GM19468 (cell line): ENCODE results near the gene DDR1.
"Not testable (repeated sequence)": the region's sequence is repeated elsewhere in the genome, so short reads cannot be mapped to it uniquely, and the experiment has no call there.

Experiments used
- ATAC-seq: cut with Tn5 transposase; IDR thresholded peaks from one replicate; pipeline ENCODE4 v1.9.1; 2021; ENCODE audit warnings: mild to moderate bottlenecking, moderate library complexity, moderate number of reproducible peaks; ENCODE audit not compliant: unreplicated experiment; ENCODE audit errors: extremely low read depth

The DDR1 gene

DNA sequence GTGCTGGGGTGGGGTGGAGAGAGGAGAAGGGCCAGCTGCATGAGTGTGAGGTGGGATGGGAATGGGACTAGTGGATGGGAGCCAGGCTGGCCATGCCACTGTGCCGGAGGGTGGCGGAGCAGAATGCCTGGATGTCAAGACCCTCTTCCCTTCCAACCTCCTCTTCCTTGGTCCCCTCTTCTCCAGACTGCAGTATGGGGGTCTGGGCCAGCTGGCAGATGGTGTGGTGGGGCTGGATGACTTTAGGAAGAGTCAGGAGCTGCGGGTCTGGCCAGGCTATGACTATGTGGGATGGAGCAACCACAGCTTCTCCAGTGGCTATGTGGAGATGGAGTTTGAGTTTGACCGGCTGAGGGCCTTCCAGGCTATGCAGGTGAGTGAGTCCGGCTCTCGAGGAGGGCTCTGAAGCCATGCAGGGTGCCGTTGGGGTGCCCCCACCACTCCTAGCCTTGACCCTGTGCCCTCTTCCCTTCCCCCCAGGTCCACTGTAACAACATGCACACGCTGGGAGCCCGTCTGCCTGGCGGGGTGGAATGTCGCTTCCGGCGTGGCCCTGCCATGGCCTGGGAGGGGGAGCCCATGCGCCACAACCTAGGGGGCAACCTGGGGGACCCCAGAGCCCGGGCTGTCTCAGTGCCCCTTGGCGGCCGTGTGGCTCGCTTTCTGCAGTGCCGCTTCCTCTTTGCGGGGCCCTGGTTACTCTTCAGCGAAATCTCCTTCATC lies 7.7 kb downstream of the DDR1 start:
- ATAC-seq, result no peak

DNA sequence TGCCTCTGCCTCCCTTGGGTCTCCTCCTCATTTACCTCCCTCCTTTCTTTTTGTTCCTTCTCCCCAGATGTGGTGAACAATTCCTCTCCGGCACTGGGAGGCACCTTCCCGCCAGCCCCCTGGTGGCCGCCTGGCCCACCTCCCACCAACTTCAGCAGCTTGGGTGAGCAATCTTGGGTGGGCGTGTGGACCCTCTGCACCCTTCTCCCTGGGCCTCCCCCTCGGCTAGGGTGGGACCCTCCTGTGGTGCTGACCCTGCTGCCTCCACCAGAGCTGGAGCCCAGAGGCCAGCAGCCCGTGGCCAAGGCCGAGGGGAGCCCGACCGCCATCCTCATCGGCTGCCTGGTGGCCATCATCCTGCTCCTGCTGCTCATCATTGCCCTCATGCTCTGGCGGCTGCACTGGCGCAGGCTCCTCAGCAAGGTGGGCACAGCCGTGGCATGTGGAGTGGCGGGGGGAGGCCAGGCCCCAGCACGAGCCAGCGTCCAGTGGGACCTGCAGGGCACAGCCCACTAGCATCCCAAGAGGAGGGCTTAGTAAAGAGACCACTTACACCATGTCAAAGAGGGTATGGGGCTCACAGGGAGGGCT lies 8.8 kb downstream of the DDR1 start:
- ATAC-seq, result no peak

DNA sequence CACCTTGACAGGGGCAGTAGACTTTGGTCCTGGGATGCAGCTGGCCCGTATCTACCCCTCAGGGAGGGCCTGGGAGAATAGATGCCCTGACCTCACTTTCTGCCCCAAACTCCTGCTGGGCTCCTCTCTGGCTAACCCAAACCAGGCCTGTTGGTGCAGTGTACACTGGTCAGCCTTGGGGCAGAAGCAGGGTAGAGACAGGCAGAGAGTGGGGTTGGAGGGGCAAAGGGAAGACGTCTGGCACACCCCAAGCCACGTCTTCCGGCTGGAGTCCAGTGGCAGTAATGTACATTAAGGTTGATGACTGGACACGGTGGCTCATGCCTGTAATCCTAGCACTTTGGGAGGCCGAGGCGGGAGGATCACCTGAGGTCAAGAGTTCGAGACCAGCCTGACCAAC lies 9.3 kb downstream of the DDR1 start:
- ATAC-seq, result no peak

GRCh38 chr6:30894381-30894780 lies 10.1 kb downstream of the DDR1 start:
- ATAC-seq, result no peak

DNA sequence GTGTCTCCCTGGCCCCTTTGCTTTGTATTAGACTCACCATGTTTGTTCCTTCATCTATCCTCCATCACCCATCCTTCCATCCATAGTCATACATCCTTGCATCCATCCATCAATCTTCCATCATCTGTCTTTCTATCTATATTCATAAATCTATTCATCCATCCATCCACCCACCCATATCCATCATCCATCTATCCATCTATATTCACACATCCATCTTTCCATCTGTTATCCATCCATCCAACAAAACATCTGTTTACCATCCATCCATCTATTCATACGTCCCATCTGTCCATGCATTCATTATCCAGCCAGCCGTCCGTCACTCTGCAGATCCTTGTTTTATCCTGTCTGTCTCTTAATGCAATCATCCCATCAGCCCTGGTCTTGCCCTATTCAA lies 10.6 kb downstream of the DDR1 start:
- no peak for ATAC-seq

DNA sequence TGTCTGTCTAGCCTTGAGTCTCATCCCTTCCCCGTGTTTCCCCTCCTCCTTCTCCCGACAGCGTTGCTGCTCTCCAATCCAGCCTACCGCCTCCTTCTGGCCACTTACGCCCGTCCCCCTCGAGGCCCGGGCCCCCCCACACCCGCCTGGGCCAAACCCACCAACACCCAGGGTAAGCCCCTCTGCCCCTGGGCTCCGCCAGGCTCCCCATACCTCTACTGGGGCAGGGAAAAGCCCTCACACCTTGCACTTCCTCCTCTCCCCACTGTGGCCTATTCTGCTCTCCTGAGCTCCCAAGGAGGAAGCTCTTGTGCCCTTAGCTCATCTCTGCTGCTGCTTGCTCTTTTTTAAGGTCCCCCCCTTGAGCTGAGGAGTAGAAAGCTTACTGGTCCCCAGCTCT lies 11.0 kb downstream of the DDR1 start:
- no peak for ATAC-seq

DNA sequence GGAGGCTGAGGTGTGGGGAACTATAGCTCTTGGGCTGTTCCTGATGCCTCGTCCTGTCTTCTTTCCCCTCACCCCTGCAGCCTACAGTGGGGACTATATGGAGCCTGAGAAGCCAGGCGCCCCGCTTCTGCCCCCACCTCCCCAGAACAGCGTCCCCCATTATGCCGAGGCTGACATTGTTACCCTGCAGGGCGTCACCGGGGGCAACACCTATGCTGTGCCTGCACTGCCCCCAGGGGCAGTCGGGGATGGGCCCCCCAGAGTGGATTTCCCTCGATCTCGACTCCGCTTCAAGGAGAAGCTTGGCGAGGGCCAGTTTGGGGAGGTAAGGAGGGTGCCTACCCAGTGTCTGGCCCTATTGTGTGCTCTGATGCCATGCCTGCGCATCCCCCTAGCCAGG lies 12.2 kb downstream of the DDR1 start:
- ATAC-seq, result no peak

DNA sequence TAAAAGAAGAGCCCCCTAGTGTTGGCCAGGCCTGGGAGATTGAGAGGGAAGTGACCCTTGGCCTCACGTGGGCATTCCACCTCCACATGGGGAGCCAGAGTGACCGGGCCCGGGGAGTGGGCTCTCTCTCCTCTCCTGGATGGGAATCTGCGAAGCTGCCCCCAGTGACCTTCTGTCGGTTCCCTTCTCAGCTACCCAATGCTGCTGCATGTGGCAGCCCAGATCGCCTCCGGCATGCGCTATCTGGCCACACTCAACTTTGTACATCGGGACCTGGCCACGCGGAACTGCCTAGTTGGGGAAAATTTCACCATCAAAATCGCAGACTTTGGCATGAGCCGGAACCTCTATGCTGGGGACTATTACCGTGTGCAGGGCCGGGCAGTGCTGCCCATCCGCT lies 13.6 kb downstream of the DDR1 start:
- no peak for ATAC-seq

GRCh38 chr6:30898750-30899360 lies 14.5 kb downstream of the DDR1 start:
- ATAC-seq, result no peak

DNA sequence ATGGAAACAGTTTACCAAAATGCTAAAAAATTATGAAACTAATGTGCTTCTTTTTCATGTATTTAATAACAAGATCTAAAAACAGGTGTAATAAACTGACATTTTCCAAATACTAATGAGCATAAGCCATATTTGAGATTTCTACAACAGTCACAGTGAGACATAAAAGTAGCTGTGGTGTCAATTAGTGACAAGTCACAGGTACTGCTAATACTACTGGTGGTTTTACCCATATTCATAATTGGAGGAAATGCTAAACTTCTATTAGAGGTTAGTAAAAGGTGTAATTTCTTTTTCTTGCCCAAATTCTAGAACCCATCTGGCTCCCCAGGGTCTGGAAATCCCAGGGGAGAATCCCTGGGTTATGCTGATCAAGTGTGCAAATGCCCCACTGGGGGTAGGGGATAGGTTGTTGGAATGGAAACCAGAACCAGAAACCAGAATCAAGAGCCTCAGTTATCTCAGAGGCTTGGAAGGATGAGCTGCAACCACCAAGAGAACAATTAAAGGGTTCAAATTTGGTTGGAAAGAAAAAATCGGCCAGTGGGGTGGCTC lies 16.6 kb downstream of the DDR1 start:
- no peak for ATAC-seq

- ATAC-seq, result no peak
These were observed 17.1 kb downstream of the DDR1 start for GRCh38 chr6:30901436-30901835.

DNA sequence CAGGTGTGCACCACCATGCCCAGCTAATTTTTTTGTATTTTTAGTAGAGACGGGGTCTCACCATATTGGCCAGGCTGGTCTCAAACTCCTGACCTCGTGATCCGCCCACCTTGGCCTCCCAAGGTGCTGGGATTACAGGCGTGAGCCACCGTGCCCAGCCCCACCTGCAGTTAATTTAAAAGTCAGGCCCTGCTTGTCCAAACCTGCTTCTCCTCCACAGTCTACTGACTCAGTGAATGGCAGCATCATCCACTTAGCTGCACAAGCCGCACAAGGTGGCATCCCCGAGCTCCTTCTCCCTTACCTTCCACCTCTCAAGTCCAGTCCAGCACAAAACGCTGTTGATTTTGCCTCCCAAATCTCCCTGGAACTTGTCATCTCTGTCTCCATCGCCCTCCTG lies 17.9 kb downstream of the DDR1 start:
- ATAC-seq, result not testable (repeated sequence)

- ATAC-seq, result no peak
These were observed 18.4 kb downstream of the DDR1 start for GRCh38 chr6:30902709-30903108.

- no peak for ATAC-seq
These were observed 18.9 kb downstream of the DDR1 start for GRCh38 chr6:30903236-30903635.

DNA sequence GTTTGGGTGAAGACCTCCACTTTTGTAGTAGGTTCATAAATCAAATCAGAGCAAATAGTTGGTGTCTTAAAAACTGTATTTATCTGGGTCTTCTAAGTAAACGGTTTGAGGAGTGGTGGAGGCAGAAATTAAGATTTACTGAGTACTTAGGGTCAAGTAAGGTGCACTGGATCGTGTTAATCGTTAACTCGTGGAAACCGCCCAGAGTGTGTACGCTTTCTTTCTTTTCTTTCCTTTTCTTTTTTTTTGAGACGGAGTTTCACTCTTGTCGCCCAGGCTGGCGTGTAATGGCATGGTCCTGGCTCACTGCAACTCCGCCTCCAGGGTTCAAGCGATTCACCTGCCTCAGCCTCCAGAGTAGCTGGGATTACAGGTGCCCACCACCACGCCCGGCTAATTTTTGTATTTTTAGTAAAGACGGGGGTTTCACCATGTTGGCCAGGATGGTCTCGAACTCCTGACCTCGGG lies 23.0 kb downstream of the DDR1 start:
- ATAC-seq, result not testable (repeated sequence)

- ATAC-seq, result peak; percentile 81
These were observed 23.7 kb downstream of the DDR1 start, which contains the start of gene GTF2H4 for GRCh38 chr6:30907758-30908591. Gene GTF2H4, plus strand, starts transcription at chr6:30908207.

- no peak for ATAC-seq
These were observed 24.4 kb downstream of the DDR1 start for GRCh38 chr6:30908700-30909099.

DNA sequence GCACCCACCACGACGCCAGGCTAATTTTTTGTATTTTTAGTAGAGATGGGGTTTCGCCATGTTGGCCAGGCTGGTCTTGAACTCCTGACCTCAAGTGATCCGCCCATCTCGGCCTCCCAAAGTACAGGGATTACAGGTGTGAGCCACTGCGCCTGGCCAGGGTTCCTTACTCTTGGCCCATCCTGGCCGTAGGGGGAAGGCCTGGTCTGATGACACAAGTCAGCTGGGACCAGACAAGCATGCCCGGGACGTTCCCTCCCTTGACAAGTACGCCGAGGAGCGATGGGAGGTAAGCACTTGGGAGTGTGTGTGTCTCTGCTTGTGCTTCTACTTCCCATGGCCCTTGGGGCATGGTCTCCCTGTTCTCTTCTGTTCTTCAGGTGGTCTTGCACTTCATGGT lies 26.2 kb downstream of the DDR1 start:
- not testable (repeated sequence) for ATAC-seq

- no peak for ATAC-seq
These were observed 28.6 kb downstream of the DDR1 start for GRCh38 chr6:30912746-30913520.

DNA sequence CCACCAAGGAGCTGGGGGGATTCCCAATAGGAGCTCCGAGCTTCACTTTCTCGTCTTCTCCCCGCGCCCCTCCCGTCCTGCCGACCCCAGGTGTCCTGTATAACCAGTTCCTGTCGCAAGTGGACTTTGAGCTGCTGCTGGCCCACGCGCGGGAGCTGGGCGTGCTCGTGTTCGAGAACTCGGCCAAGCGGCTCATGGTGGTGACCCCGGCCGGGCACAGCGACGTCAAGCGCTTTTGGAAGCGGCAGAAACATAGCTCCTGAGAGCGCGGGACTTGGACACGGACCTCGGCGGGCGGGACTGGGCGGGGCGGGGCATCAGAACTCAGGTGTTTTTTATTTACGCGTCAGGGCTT lies 29.4 kb downstream of the DDR1 start:
- ATAC-seq, result no peak
